K562 (cell line): Measurements from ENCODE around the gene ZAP70. TPM values are rescaled to one million over a fixed set of nuclear protein-coding genes. Genes with fewer than 3 reads are reported as not detected.

Experiments used
- ATAC-seq: fragments of 200-7000 bp; cut with Tn5 transposase; 3 replicates; pipeline ENCODE4 v1.9.1; 2020; ENCODE audit warnings: moderate library complexity
- BruUV-seq: library from RNA; stranded (reverse); fragments of 400-500 nt; replicated peaks from 2 replicates; lab custom pipeline; 2021; lab: Mats Ljungman, UMichigan
- CTCF ChIA-PET: fragments of 300-600 bp; formaldehyde crosslinking; extraction: SDS; loops from one replicate; lab custom pipeline; 2021; ENCODE audit warnings: low intra/inter-chr PET ratio; lab: Yijun Ruan, JAX
- POLR2A ChIA-PET: fragments of 300-600, 350-650 bp; sonication (Branson Sonifier 250); formaldehyde crosslinking; extraction: SDS; loops from one replicate; lab custom pipeline; 2021; ENCODE audit warnings: antibody characterized with exemption, inconsistent platforms; lab: Yijun Ruan, JAX
- DNase-seq, 4 experiments: peaks; one replicate each; pipeline versions ENCODE4 v3.0.0 to v3.0.0-alpha.2; 2011 to 2018; ENCODE audit warnings: low spot score in 3 of 4, mixed read lengths in 3 of 4; ENCODE audit errors: extremely low read depth in 1 of 4
- FAIRE-seq: peaks from 2 replicates; lab custom pipeline; 2011; peaks lifted over from hg19 to GRCh38; lab: Jason Lieb, UNC
- H2AFZ ChIP-seq: 2 replicates; pipeline ENCODE4 v1.6.0; 2011; ENCODE audit warnings: low read depth, low read length, control low read depth, inconsistent platforms
- H3K27ac ChIP-seq: fragments of 200-600 bp; 3 replicates; pipeline ENCODE4 v1.8.0; 2011; ENCODE audit warnings: low read depth, mild to moderate bottlenecking, control low read depth, inconsistent platforms, low read length, moderate library complexity, mixed read lengths; ENCODE audit errors: extremely low read depth
- H3K27me3 ChIP-seq, 2 experiments: fragments of 300-600 bp in 1 of 2; 2 replicates in 1 of 2; 3 replicates in 1 of 2; pipeline versions ENCODE4 v1.6.0 to v1.8.0; 2011; ENCODE audit warnings: inconsistent platforms in 2 of 2, low read length in 2 of 2, mild to moderate bottlenecking in 1 of 2, mixed read lengths in 1 of 2, moderate library complexity in 1 of 2; ENCODE audit not compliant: control insufficient read depth in 2 of 2, insufficient read depth in 2 of 2
- H3K36me3 ChIP-seq: fragments of 300-600 bp; 3 replicates; pipeline ENCODE4 v1.8.0; 2011; ENCODE audit warnings: mild to moderate bottlenecking, low read length, inconsistent platforms; ENCODE audit not compliant: control insufficient read depth, insufficient read depth
- H3K4me1 ChIP-seq, 2 experiments: fragments of 200-600 bp in 1 of 2; replicated peaks in 1 of 2; 2 replicates in 1 of 2; 3 replicates in 1 of 2; pipeline versions ENCODE4 v1.5.1 to v1.8.0; 2011; ENCODE audit warnings: inconsistent platforms in 2 of 2, low read length in 2 of 2, mild to moderate bottlenecking in 1 of 2, mixed read lengths in 1 of 2, moderate library complexity in 1 of 2; ENCODE audit not compliant: control insufficient read depth in 2 of 2, insufficient read depth in 2 of 2
- H3K4me2 ChIP-seq: 2 replicates; pipeline ENCODE4 v1.6.1; 2011; ENCODE audit warnings: low read length, control low read depth, inconsistent platforms, mixed read lengths; ENCODE audit not compliant: insufficient read depth
- H3K4me3 ChIP-seq: fragments of 200-600 bp; sonication (generic), shearing (Covaris generic); 2 replicates; pipeline ENCODE4 v1.5.1; 2016; ENCODE audit warnings: control low read depth, inconsistent platforms
- H3K79me2 ChIP-seq: fragments of 200-600 bp; 3 replicates; pipeline ENCODE4 v1.8.0; 2011; ENCODE audit warnings: low read length, inconsistent platforms; ENCODE audit not compliant: control insufficient read depth, insufficient read depth
- H3K9ac ChIP-seq, 2 experiments: 2 replicates each; pipeline versions ENCODE4 v1.6.0 to v1.6.1; 2011; ENCODE audit warnings: low read depth in 2 of 2, low read length in 2 of 2, control low read depth in 1 of 2, inconsistent platforms in 1 of 2, mild to moderate bottlenecking in 1 of 2, mixed read lengths in 1 of 2; ENCODE audit not compliant: insufficient read depth in 1 of 2
- H3K9me1 ChIP-seq: one replicate; pipeline ENCODE4 v1.6.0; 2011; ENCODE audit warnings: inconsistent platforms, mild to moderate bottlenecking, low read length, moderate library complexity; ENCODE audit not compliant: control insufficient read depth, insufficient read depth
- H3K9me3 ChIP-seq: replicated peaks from 2 replicates; pipeline ENCODE4 v1.5.1; 2011; ENCODE audit warnings: low read depth, low read length, inconsistent platforms; ENCODE audit not compliant: control insufficient read depth, insufficient read depth
- H4K20me1 ChIP-seq: replicated peaks from 2 replicates; pipeline ENCODE4 v1.6.1; 2011; ENCODE audit warnings: low read length, inconsistent platforms, mixed read lengths; ENCODE audit not compliant: control insufficient read depth, insufficient read depth
- ATF3 ChIP-seq, 2 experiments: fragments of 450-650 bp in 1 of 2; sonication (generic) in 1 of 2; formaldehyde crosslinking in 1 of 2; IDR thresholded peaks in 1 of 2; conservative IDR thresholded peaks in 1 of 2; 2 replicates each; pipeline versions ENCODE4 v1.6.1 to v1.8.1; 2016 to 2023; ENCODE audit warnings: mild to moderate bottlenecking in 2 of 2, moderate library complexity in 2 of 2, inconsistent platforms in 1 of 2, missing genetic modification reagents in 1 of 2
- SOX6 ChIP-seq: fragments of 450-650 bp; IDR thresholded peaks from 2 replicates; pipeline ENCODE4 v1.6.1; 2014; ENCODE audit warnings: mild to moderate bottlenecking
- ZNF384 ChIP-seq: IDR thresholded peaks from 2 replicates; pipeline ENCODE4 v1.6.1; 2012; ENCODE audit warnings: low read depth, low read length, improper control_type of control experiment
- WGBS: fragments of 100-300 bp; shearing (Covaris generic); methylation state at CpG from one replicate; pipeline ENCODE4 v1.1.6; 2016; ENCODE audit warnings: low coverage, mixed read lengths; ENCODE audit not compliant: insufficient coverage; ENCODE audit errors: missing lambda C conversion rate; 5-methylcytosine and 5-hydroxymethylcytosine counted together
- in situ Hi-C: fragments of 300-500 bp; cut with MboI; formaldehyde crosslinking; loops from 4 replicates; pipeline ENCODE4 v1.15.0; 2018; ENCODE audit warnings: inconsistent platforms, mixed read lengths
- intact Hi-C: fragments of 100-400 bp; cut with micrococcal nuclease; formaldehyde crosslinking; loops from 2 replicates; pipeline ENCODE4 v1.14.2; 2022
- polyA plus RNA-seq, 8 experiments: library from polyadenylated mRNA; depleted of rRNA in 4 of 8; stranded (reverse) in 5 of 8; unstranded in 3 of 8; fragments of >200 nt; fragmentation: Nextera tagmentation in 2 of 8; fragmentation: Illumina TruSeq in 1 of 8; extraction: Ambion mirVana in 2 of 8; extraction: Trizol in 1 of 8; gene quantifications; 2 replicates each; pipeline versions ENCODE4 v1.2.1 to v1.2.3, GENCODE V29; 2011 to 2014; ENCODE audit warnings: inconsistent platforms in 1 of 8, missing spikeins in 1 of 8
- total RNA-seq, 7 experiments: library from RNA; depleted of rRNA in 6 of 7; stranded (reverse); fragments of >200 nt in 6 of 7; fragmentation: Illumina TruSeq in 2 of 7; extraction: Trizol in 2 of 7; gene quantifications; 2 replicates each; pipeline versions ENCODE4 v1.2.1 to v1.2.3, GENCODE V29; 2011 to 2021; ENCODE audit warnings: low replicate concordance in 1 of 7

ZAP70 gene
- total and polyA plus RNA-seq, 9 of the 15 experiments (the other 6 are each of a cell fraction or from before 2014, with no cell fraction given) = 0.06 to 0.80 (median 0.21) TPM; not detected in 1

DNA sequence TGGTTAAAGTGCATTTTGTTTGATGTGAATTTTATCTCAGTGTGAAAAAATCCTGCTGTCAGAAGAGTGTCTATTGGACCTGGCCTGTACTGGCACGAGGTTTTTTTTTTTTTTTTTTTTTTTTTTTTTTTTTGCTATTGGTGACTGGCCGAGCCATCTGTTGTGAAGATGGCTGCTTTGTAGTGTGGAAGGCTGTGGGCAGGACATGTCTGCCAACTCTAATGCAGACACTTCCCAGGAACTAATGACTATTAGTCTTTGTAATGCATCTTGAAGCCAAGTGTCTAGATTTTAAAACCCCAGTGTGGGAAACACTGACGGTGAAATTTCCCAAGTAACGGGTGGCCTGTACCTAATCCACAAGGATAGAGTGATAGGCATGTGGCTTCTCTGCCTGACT, 34.3 kb downstream of the ZAP70 start:
- Histone ChIP-seq H3K9ac (no peak overlapping the region), H3K9me3 (no peaks in the 10 kb centered on the region), H3K9me1 (no peaks in the 10 kb centered on the region), H4K20me1 (no peaks in the 10 kb centered on the region), H3K79me2 (no peaks in the 10 kb centered on the region), H3K4me3 (no peak overlapping the region), H2AFZ (no peak overlapping the region), H3K27ac (no peak overlapping the region), H3K4me2 (no peak overlapping the region), H3K36me3 (no peaks in the 10 kb centered on the region), H3K27me3 (no peaks in the 10 kb centered on the region), H3K4me1 (peaks cover 3 to 9% of the 10 kb centered on the region in 2 experiments; a peak in 4 of 5 replicates)
- ChIA-PET CTCF (interaction anchor here (1.0 to 3.1 kb wide), 3 partner anchors 48 to 157 kb away, joined by 3 to 17 read pairs (median 15); no protein-coding TSS in a partner anchor), POLR2A (interaction anchor here (0.5 kb wide), 1 partner anchor 86 kb away, joined by 3 read pairs; no protein-coding TSS in a partner anchor)
- FAIRE-seq (no peak), ATAC-seq (no peak), DNase-seq (no peak)
- in situ Hi-C loops (no loop called here), intact Hi-C loops (loop anchor here (1.0 to 10.0 kb wide), 4 partner anchors 37 to 637 kb away; no protein-coding TSS in a partner anchor)
- WGBS = 75% methylated on average over 4 of the region's 4 CpGs
- no TSS peak for BruUV-seq
- 0 out of 2 replicates have a peak, but pooled peaks have one; percentile 32 for TF ChIP-seq ZNF384
- TF ChIP-seq SOX6 = no peak

- no peak for DNase-seq
- no peak for FAIRE-seq
- no peak overlapping the region for H3K9ac ChIP-seq
- in situ Hi-C loops = no loop called here
- H3K9me1 ChIP-seq = no peaks in the 10 kb centered on the region
- H3K4me3 ChIP-seq = no peak overlapping the region
- intact Hi-C loops = loop anchor here (10.0 kb wide), 2 partner anchors 155 to 635 kb away; no protein-coding TSS in a partner anchor
- peaks cover 3 to 9% of the 10 kb centered on the region in 2 experiments; a peak in 4 of 5 replicates for H3K4me1 ChIP-seq
- H3K9me3 ChIP-seq = no peaks in the 10 kb centered on the region
- no peak for ATAC-seq
- no peak overlapping the region for H3K4me2 ChIP-seq
- 54% methylated on average over 5 of the region's 5 CpGs for WGBS
- no peaks in the 10 kb centered on the region for H4K20me1 ChIP-seq
- no peak overlapping the region for H3K27ac ChIP-seq
- no TSS peak for BruUV-seq
- CTCF ChIA-PET = interaction anchor here (3.1 kb wide), 1 partner anchor 50 kb away, joined by 17 read pairs; no protein-coding TSS in a partner anchor
- H3K27me3 ChIP-seq = no peaks in the 10 kb centered on the region
- H2AFZ ChIP-seq = no peak overlapping the region
- 0 out of 3 replicates have a peak, but pooled peaks cover 1% of the 10 kb centered on the region for H3K36me3 ChIP-seq
- H3K79me2 ChIP-seq = no peaks in the 10 kb centered on the region
- POLR2A ChIA-PET = interaction anchor here (0.9 kb wide), 1 partner anchor 9 kb away, joined by 3 read pairs; no protein-coding TSS in a partner anchor
- TF ChIP-seq ATF3 (IDR thresholded peaks at IDR 0.05) (no peak), ATF3 (CRISPR knock-in tag; conservative IDR thresholded peaks at IDR 0.05) (no peak)
Observed at GRCh38 chr2:97749581-97749980, 36.2 kb downstream of the ZAP70 start.
